SHP77 treated with DMSO at 0.1 percent for 48 hours (cell line): ENCODE data around the gene CBFB.

Source experiments
- DNase-seq: peaks from one replicate; lab custom pipeline; 2025; lab: John Stamatoyannopoulos, UW

The CBFB gene

GRCh38 chr16:67016681-67017420 is 12.1 kb upstream of the CBFB start:
- DNase-seq = no peak

- DNase-seq = no peak
Measured at GRCh38 chr16:67017421-67017750, 11.6 kb upstream of the CBFB start.

GRCh38 chr16:67017810-67018488 is 11.0 kb upstream of the CBFB start:
- peak; percentile 78 for DNase-seq

- no peak for DNase-seq
Measured at GRCh38 chr16:67019171-67019570, 9.8 kb upstream of the CBFB start.

- peak; percentile 13 for DNase-seq
Measured at GRCh38 chr16:67021321-67021720, 7.6 kb upstream of the CBFB start.

GRCh38 chr16:67022531-67023214 is 6.3 kb upstream of the CBFB start:
- DNase-seq = no peak

- DNase-seq = no peak
Measured at GRCh38 chr16:67023689-67024088, 5.3 kb upstream of the CBFB start.

- DNase-seq = no peak
Measured at GRCh38 chr16:67024384-67025209, 4.4 kb upstream of the CBFB start.

GRCh38 chr16:67025210-67025550 is 3.8 kb upstream of the CBFB start:
- no peak for DNase-seq

- no peak for DNase-seq
Measured at GRCh38 chr16:67026570-67026969, 2.4 kb upstream of the CBFB start.

GRCh38 chr16:67027046-67027445 is 1.9 kb upstream of the CBFB start:
- no peak for DNase-seq

GRCh38 chr16:67028167-67028695 is 718 bp upstream of the CBFB start:
- DNase-seq = no peak

GRCh38 chr16:67029254-67030096 is 526 bp downstream of the CBFB start:
- DNase-seq = no peak

GRCh38 chr16:67030221-67030962 is 1.4 kb downstream of the CBFB start:
- DNase-seq = no peak

- DNase-seq = no peak
Measured at GRCh38 chr16:67034487-67034886, 5.5 kb downstream of the CBFB start.

- no peak for DNase-seq
Measured at GRCh38 chr16:67035364-67035763, 6.4 kb downstream of the CBFB start.

- DNase-seq = no peak
Measured at GRCh38 chr16:67036323-67036741, 7.4 kb downstream of the CBFB start.

- DNase-seq = no peak
Measured at GRCh38 chr16:67039260-67040020, 10.5 kb downstream of the CBFB start.

GRCh38 chr16:67040166-67040565 is 11.2 kb downstream of the CBFB start:
- DNase-seq = no peak

GRCh38 chr16:67040906-67041305 is 12.0 kb downstream of the CBFB start:
- no peak for DNase-seq
